ENCODE results near the gene OSBPL2.

The OSBPL2 gene

GRCh38 chr20:62305765-62306413, 67.6 kb downstream of the OSBPL2 start:
- no peaks in the 10 kb centered on the region for H3K27me3 ChIP-seq (ENCODE audit: control insufficient read depth in 1 of 2, insufficient read depth in 2 of 2, low read length in 2 of 2)
- peaks cover 37 to 47% of the 10 kb centered on the region in 2 donors for H3K36me3 ChIP-seq (ENCODE audit: control insufficient read depth in 1 of 2, insufficient read depth in 2 of 2, low read length in 2 of 2)
- no peak overlapping the region for H3K27ac ChIP-seq (ENCODE audit: low read depth, low read length)
- H3K4me3 ChIP-seq (ENCODE audit: low read depth in 1 of 2, low read length in 2 of 2), result no peak overlapping the region
- peaks cover 21 to 25% of the 10 kb centered on the region in 2 donors for H3K4me1 ChIP-seq (ENCODE audit: control insufficient read depth in 1 of 2, insufficient read depth in 2 of 2, low read length in 2 of 2)
- H3K9me3 ChIP-seq (ENCODE audit: control insufficient read depth in 1 of 2, low read length in 2 of 2), result no peaks in the 10 kb centered on the region
- H3K9ac ChIP-seq (ENCODE audit: low read depth in 1 of 2, low read length in 2 of 2), result no peak overlapping the region

GRCh38 chr20:62306414-62307187, 68.3 kb downstream of the OSBPL2 start:
- Histone ChIP-seq H3K9me3 (ENCODE audit: control insufficient read depth in 1 of 2, low read length in 2 of 2) (no peaks in the 10 kb centered on the region), H3K36me3 (ENCODE audit: control insufficient read depth in 1 of 2, insufficient read depth in 2 of 2, low read length in 2 of 2) (peaks cover 37 to 47% of the 10 kb centered on the region in 2 donors), H3K27ac (ENCODE audit: low read depth, low read length) (no peak overlapping the region), H3K9ac (ENCODE audit: low read depth in 1 of 2, low read length in 2 of 2) (no peak overlapping the region), H3K27me3 (ENCODE audit: control insufficient read depth in 1 of 2, insufficient read depth in 2 of 2, low read length in 2 of 2) (no peaks in the 10 kb centered on the region), H3K4me3 (ENCODE audit: low read depth in 1 of 2, low read length in 2 of 2) (no peak overlapping the region), H3K4me1 (ENCODE audit: control insufficient read depth in 1 of 2, insufficient read depth in 2 of 2, low read length in 2 of 2) (peaks cover 21 to 25% of the 10 kb centered on the region in 2 donors)

GRCh38 chr20:62307226-62308101, 69.1 kb downstream of the OSBPL2 start:
- Histone ChIP-seq H3K4me3 (ENCODE audit: low read depth in 1 of 2, low read length in 2 of 2) (no peak overlapping the region), H3K4me1 (ENCODE audit: control insufficient read depth in 1 of 2, insufficient read depth in 2 of 2, low read length in 2 of 2) (peaks cover 21 to 25% of the 10 kb centered on the region in 2 donors), H3K36me3 (ENCODE audit: control insufficient read depth in 1 of 2, insufficient read depth in 2 of 2, low read length in 2 of 2) (peaks cover 37 to 50% of the 10 kb centered on the region in 2 donors), H3K9me3 (ENCODE audit: control insufficient read depth in 1 of 2, low read length in 2 of 2) (no peaks in the 10 kb centered on the region), H3K27me3 (ENCODE audit: control insufficient read depth in 1 of 2, insufficient read depth in 2 of 2, low read length in 2 of 2) (no peaks in the 10 kb centered on the region), H3K27ac (ENCODE audit: low read depth, low read length) (no peak overlapping the region), H3K9ac (ENCODE audit: low read depth in 1 of 2, low read length in 2 of 2) (no peak overlapping the region)

GRCh38 chr20:62308102-62308822, 69.9 kb downstream of the OSBPL2 start:
- Histone ChIP-seq H3K4me3 (ENCODE audit: low read depth in 1 of 2, low read length in 2 of 2) (no peak overlapping the region), H3K9ac (ENCODE audit: low read depth in 1 of 2, low read length in 2 of 2) (no peak overlapping the region), H3K36me3 (ENCODE audit: control insufficient read depth in 1 of 2, insufficient read depth in 2 of 2, low read length in 2 of 2) (peaks cover 37 to 53% of the 10 kb centered on the region in 2 donors), H3K27me3 (ENCODE audit: control insufficient read depth in 1 of 2, insufficient read depth in 2 of 2, low read length in 2 of 2) (no peaks in the 10 kb centered on the region), H3K27ac (ENCODE audit: low read depth, low read length) (no peak overlapping the region), H3K4me1 (ENCODE audit: control insufficient read depth in 1 of 2, insufficient read depth in 2 of 2, low read length in 2 of 2) (peaks cover 21 to 25% of the 10 kb centered on the region in 2 donors), H3K9me3 (ENCODE audit: control insufficient read depth in 1 of 2, low read length in 2 of 2) (no peaks in the 10 kb centered on the region)

GRCh38 chr20:62309198-62309944, 71.0 kb downstream of the OSBPL2 start:
- H3K27me3 ChIP-seq (ENCODE audit: control insufficient read depth in 1 of 2, insufficient read depth in 2 of 2, low read length in 2 of 2), result no peaks in the 10 kb centered on the region
- H3K4me1 ChIP-seq (ENCODE audit: control insufficient read depth in 1 of 2, insufficient read depth in 2 of 2, low read length in 2 of 2), result peaks cover 14% of the 10 kb centered on the region in 2 donors
- no peak overlapping the region for H3K27ac ChIP-seq (ENCODE audit: low read depth, low read length)
- H3K9me3 ChIP-seq (ENCODE audit: control insufficient read depth in 1 of 2, low read length in 2 of 2), result no peaks in the 10 kb centered on the region
- H3K4me3 ChIP-seq (ENCODE audit: low read depth in 1 of 2, low read length in 2 of 2), result no peak overlapping the region
- no peak overlapping the region for H3K9ac ChIP-seq (ENCODE audit: low read depth in 1 of 2, low read length in 2 of 2)
- H3K36me3 ChIP-seq (ENCODE audit: control insufficient read depth in 1 of 2, insufficient read depth in 2 of 2, low read length in 2 of 2), result peaks cover 37 to 52% of the 10 kb centered on the region in 2 donors

- no peaks in the 10 kb centered on the region for H3K9me3 ChIP-seq (ENCODE audit: control insufficient read depth in 1 of 2, low read length in 2 of 2)
- no peak overlapping the region for H3K27ac ChIP-seq (ENCODE audit: low read depth, low read length)
These were observed 71.8 kb downstream of the OSBPL2 start for GRCh38 chr20:62309947-62310756.

GRCh38 chr20:62310757-62311121, 72.4 kb downstream of the OSBPL2 start:
- no peaks in the 10 kb centered on the region for H3K27me3 ChIP-seq (ENCODE audit: control insufficient read depth in 1 of 2, insufficient read depth in 2 of 2, low read length in 2 of 2)
- no peak overlapping the region for H3K27ac ChIP-seq (ENCODE audit: low read depth, low read length)
- H3K4me1 ChIP-seq (ENCODE audit: control insufficient read depth in 1 of 2, insufficient read depth in 2 of 2, low read length in 2 of 2), result peaks cover under 1% of the 10 kb centered on the region in 2 donors
- no peaks in the 10 kb centered on the region for H3K9me3 ChIP-seq (ENCODE audit: control insufficient read depth in 1 of 2, low read length in 2 of 2)
- H3K9ac ChIP-seq (ENCODE audit: low read depth in 1 of 2, low read length in 2 of 2), result no peak overlapping the region
- no peak overlapping the region for H3K4me3 ChIP-seq (ENCODE audit: low read depth in 1 of 2, low read length in 2 of 2)
- peaks cover 29 to 47% of the 10 kb centered on the region in 2 donors for H3K36me3 ChIP-seq (ENCODE audit: control insufficient read depth in 1 of 2, insufficient read depth in 2 of 2, low read length in 2 of 2)

More at GRCh38 chr20:62309947-62310756, 71.8 kb downstream of the OSBPL2 start:
- Histone ChIP-seq H3K36me3 (ENCODE audit: control insufficient read depth in 1 of 2, insufficient read depth in 2 of 2, low read length in 2 of 2) (peaks cover 33 to 49% of the 10 kb centered on the region in 2 donors), H3K27me3 (ENCODE audit: control insufficient read depth in 1 of 2, insufficient read depth in 2 of 2, low read length in 2 of 2) (no peaks in the 10 kb centered on the region), H3K9ac (ENCODE audit: low read depth in 1 of 2, low read length in 2 of 2) (no peak overlapping the region), H3K4me3 (ENCODE audit: low read depth in 1 of 2, low read length in 2 of 2) (no peak overlapping the region), H3K4me1 (ENCODE audit: control insufficient read depth in 1 of 2, insufficient read depth in 2 of 2, low read length in 2 of 2) (peaks cover 6% of the 10 kb centered on the region in 2 donors)

- no peak overlapping the region for H3K4me3 ChIP-seq (ENCODE audit: low read depth in 1 of 2, low read length in 2 of 2)
- no peaks in the 10 kb centered on the region for H3K9me3 ChIP-seq (ENCODE audit: control insufficient read depth in 1 of 2, low read length in 2 of 2)
- no peak overlapping the region for H3K9ac ChIP-seq (ENCODE audit: low read depth in 1 of 2, low read length in 2 of 2)
- H3K4me1 ChIP-seq (ENCODE audit: control insufficient read depth in 1 of 2, insufficient read depth in 2 of 2, low read length in 2 of 2), result no peaks in the 10 kb centered on the region
- no peaks in the 10 kb centered on the region for H3K27me3 ChIP-seq (ENCODE audit: control insufficient read depth in 1 of 2, insufficient read depth in 2 of 2, low read length in 2 of 2)
- peaks cover 26 to 47% of the 10 kb centered on the region in 2 donors for H3K36me3 ChIP-seq (ENCODE audit: control insufficient read depth in 1 of 2, insufficient read depth in 2 of 2, low read length in 2 of 2)
- no peak overlapping the region for H3K27ac ChIP-seq (ENCODE audit: low read depth, low read length)
These were observed 72.8 kb downstream of the OSBPL2 start for GRCh38 chr20:62311150-62311549.

Data from duodenal mucosa (tissue), 2 donors.